Lower leg skin (tissue), 3 donors: Measurements from ENCODE around the gene NOL4L.

Experiments
- POLR2A ChIP-seq, 2 donors: fragments of 450-650 bp; IDR thresholded peaks; one replicate each; pipeline ENCODE4 v1.6.1; 2016 to 2017; ENCODE audit warnings: antibody characterized with exemption in 2 of 2, mild to moderate bottlenecking in 1 of 2, moderate library complexity in 1 of 2
- TF ChIP-seq, protein P1 (sequence below), 3 donors: fragments of 450-650 bp; IDR thresholded peaks; one replicate each; pipeline ENCODE4 v1.5.1; 2016; ENCODE audit warnings: antibody characterized with exemption in 3 of 3, mild to moderate bottlenecking in 3 of 3, moderate library complexity in 2 of 3

DNA sequence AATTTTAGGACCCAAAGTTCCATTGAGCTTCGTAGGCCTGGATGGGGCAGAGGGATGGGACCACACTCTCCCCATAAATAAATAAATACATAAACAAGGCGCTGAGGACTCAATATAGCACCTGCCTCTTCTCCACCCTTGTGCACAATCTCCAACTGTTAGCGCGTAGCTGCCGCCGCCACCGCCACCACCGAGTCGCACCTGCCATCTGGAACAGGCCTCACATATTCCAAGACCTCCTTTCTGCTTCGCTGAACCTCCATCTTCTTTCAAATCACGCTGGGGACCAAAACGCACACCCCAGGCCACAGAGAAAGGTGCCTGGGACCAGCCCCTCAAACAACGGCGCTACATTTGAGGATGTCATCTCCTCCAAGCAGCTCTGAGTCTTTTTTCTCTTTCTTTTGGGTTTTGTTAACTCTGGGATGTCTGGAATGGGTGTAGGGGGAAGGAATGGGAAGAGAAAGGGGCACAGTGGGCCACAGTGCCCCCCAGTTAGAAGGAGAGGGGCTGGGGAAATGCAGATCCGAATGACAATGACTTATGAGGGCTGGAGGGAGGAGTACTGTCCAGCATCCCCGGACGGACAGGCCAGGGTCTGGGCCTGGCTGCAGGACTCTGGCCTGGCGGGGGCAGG lies 49.7 kb downstream of the NOL4L start:
- no peak for TF ChIP-seq POLR2A (IDR thresholded peaks at IDR 0.05)
- TF ChIP-seq, protein P1, sequence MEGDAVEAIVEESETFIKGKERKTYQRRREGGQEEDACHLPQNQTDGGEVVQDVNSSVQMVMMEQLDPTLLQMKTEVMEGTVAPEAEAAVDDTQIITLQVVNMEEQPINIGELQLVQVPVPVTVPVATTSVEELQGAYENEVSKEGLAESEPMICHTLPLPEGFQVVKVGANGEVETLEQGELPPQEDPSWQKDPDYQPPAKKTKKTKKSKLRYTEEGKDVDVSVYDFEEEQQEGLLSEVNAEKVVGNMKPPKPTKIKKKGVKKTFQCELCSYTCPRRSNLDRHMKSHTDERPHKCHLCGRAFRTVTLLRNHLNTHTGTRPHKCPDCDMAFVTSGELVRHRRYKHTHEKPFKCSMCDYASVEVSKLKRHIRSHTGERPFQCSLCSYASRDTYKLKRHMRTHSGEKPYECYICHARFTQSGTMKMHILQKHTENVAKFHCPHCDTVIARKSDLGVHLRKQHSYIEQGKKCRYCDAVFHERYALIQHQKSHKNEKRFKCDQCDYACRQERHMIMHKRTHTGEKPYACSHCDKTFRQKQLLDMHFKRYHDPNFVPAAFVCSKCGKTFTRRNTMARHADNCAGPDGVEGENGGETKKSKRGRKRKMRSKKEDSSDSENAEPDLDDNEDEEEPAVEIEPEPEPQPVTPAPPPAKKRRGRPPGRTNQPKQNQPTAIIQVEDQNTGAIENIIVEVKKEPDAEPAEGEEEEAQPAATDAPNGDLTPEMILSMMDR (IDR thresholded peaks at IDR 0.05), result no peak
